GM23338 (cell line): Measurements from ENCODE around the gene PPP1R2. TPM values are rescaled to one million over a fixed set of nuclear protein-coding genes. Genes with fewer than 3 reads are reported as not detected.

Source experiments
- ATAC-seq: fragments of 200-7000 bp; cut with Tn5 transposase; 3 replicates; pipeline ENCODE4 v1.9.1; 2020
- DNase-seq: peaks from one replicate; pipeline ENCODE4 v3.0.0-alpha.2; 2015; ENCODE audit warnings: low spot score
- H2AFZ ChIP-seq: fragments of 200-600 bp; sonication (generic); 2 replicates; pipeline ENCODE4 v1.8.0; 2016; ENCODE audit warnings: antibody characterized with exemption, mild to moderate bottlenecking, moderate library complexity
- H3F3A ChIP-seq: fragments of 200-600 bp; sonication (generic); replicated peaks from 2 replicates; pipeline ENCODE4 v1.8.0; 2017; ENCODE audit warnings: antibody characterized with exemption, mixed run types, low read depth
- H3K27ac ChIP-seq: fragments of 200-600 bp; sonication (generic); 2 replicates; pipeline ENCODE4 v1.6.1; 2016; ENCODE audit warnings: low read depth
- H3K27me3 ChIP-seq: fragments of 200-600 bp; sonication (generic); 2 replicates; pipeline ENCODE4 v1.8.0; 2016; ENCODE audit warnings: mild to moderate bottlenecking, mixed run types, moderate library complexity; ENCODE audit not compliant: insufficient read depth
- H3K36me3 ChIP-seq: fragments of 200-600 bp; sonication (generic); 2 replicates; pipeline ENCODE4 v1.8.0; 2016; ENCODE audit warnings: mild to moderate bottlenecking; ENCODE audit not compliant: insufficient read depth
- H3K4me1 ChIP-seq: fragments of 200-600 bp; sonication (generic); 2 replicates; pipeline ENCODE4 v1.8.0; 2016; ENCODE audit warnings: mild to moderate bottlenecking, moderate library complexity; ENCODE audit not compliant: insufficient read depth
- H3K4me2 ChIP-seq: fragments of 200-600 bp; sonication (generic); 2 replicates; pipeline ENCODE4 v1.7.1; 2017; ENCODE audit warnings: mixed run types
- H3K4me3 ChIP-seq: fragments of 200-600 bp; sonication (generic); 2 replicates; pipeline ENCODE4 v1.6.1; 2016; ENCODE audit warnings: mixed run types
- H3K79me2 ChIP-seq: fragments of 200-600 bp; sonication (generic); replicated peaks from 2 replicates; pipeline ENCODE4 v1.8.0; 2017; ENCODE audit warnings: mild to moderate bottlenecking; ENCODE audit not compliant: insufficient read depth
- H3K9me2 ChIP-seq: fragments of 200-600 bp; sonication (generic); 2 replicates; pipeline ENCODE4 v1.8.0; 2017; ENCODE audit not compliant: insufficient read depth
- H4K20me1 ChIP-seq: fragments of 200-600 bp; sonication (generic); replicated peaks from 2 replicates; pipeline ENCODE4 v1.8.0; 2017; ENCODE audit warnings: mild to moderate bottlenecking; ENCODE audit not compliant: insufficient read depth
- H3K27ac Mint-ChIP-seq: 2 replicates; pipeline ENCODE4 v1.8.0; 2020; ENCODE audit warnings: inconsistent platforms, mild to moderate bottlenecking, moderate library complexity, mixed read lengths
- H3K27me3 Mint-ChIP-seq: 3 replicates; pipeline ENCODE4 v1.8.0; 2022; ENCODE audit warnings: low read depth, mild to moderate bottlenecking, moderate library complexity, mixed read lengths, inconsistent platforms; ENCODE audit not compliant: insufficient read depth, poor library complexity
- H3K36me3 Mint-ChIP-seq: 3 replicates; pipeline ENCODE4 v1.8.0; 2021; ENCODE audit warnings: low read depth, mild to moderate bottlenecking, inconsistent platforms, moderate library complexity, mixed read lengths
- H3K4me1 Mint-ChIP-seq: 3 replicates; pipeline ENCODE4 v1.8.0; 2020; ENCODE audit warnings: mild to moderate bottlenecking, inconsistent platforms, mixed read lengths
- H3K4me3 Mint-ChIP-seq: 3 replicates; pipeline ENCODE4 v1.8.0; 2021; ENCODE audit warnings: moderate library complexity, mild to moderate bottlenecking, inconsistent platforms, mixed read lengths
- H3K9me3 Mint-ChIP-seq: 3 replicates; pipeline ENCODE4 v1.8.0; 2020; ENCODE audit warnings: moderate library complexity, mild to moderate bottlenecking, inconsistent platforms, mixed read lengths
- CTCF ChIP-seq, 2 experiments: fragments of 200-600 bp in 1 of 2; sonication (generic) in 1 of 2; conservative IDR thresholded peaks; 2 replicates each; pipeline versions ENCODE4 v1.5.1 to v1.6.1; 2016 to 2017; ENCODE audit warnings: antibody characterized with exemption in 2 of 2, low read depth in 2 of 2, mild to moderate bottlenecking in 2 of 2, moderate library complexity in 1 of 2
- EZH2 ChIP-seq: fragments of 200-600 bp; sonication (generic); IDR thresholded peaks from one replicate; pipeline ENCODE4 v1.8.0; 2017; ENCODE audit warnings: antibody characterized with exemption, mild to moderate bottlenecking, low read depth; ENCODE audit not compliant: unreplicated experiment
- EZH2phosphoT487 ChIP-seq: fragments of 200-600 bp; sonication (generic); IDR thresholded peaks from one replicate; pipeline ENCODE4 v1.8.1; 2018; ENCODE audit warnings: antibody characterized with exemption; ENCODE audit not compliant: unreplicated experiment
- JUNB ChIP-seq: IDR thresholded peaks from one replicate; pipeline ENCODE4 v1.6.1; 2016; ENCODE audit warnings: antibody characterized with exemption; ENCODE audit not compliant: unreplicated experiment
- NANOG ChIP-seq: IDR thresholded peaks from 2 replicates; pipeline ENCODE4 v1.6.1; 2016; ENCODE audit warnings: antibody characterized with exemption, borderline replicate concordance
- POLR2AphosphoS5 ChIP-seq: IDR thresholded peaks from 2 replicates; pipeline ENCODE4 v1.6.1; 2016; ENCODE audit warnings: antibody characterized with exemption, low read depth
- REST ChIP-seq: IDR thresholded peaks from one replicate; pipeline ENCODE4 v1.6.1; 2018; ENCODE audit warnings: antibody characterized with exemption; ENCODE audit not compliant: unreplicated experiment
- STAT1 ChIP-seq: IDR thresholded peaks from one replicate; pipeline ENCODE4 v1.6.1; 2016; ENCODE audit warnings: antibody characterized with exemption; ENCODE audit not compliant: unreplicated experiment
- ZNF114 ChIP-seq: fragments of 250-450 bp; sonication (Bioruptor Pico); IDR thresholded peaks from 2 replicates; pipeline ENCODE4 v1.5.0; 2020; ENCODE audit warnings: mild to moderate bottlenecking, moderate library complexity
- ZNF331 ChIP-seq: fragments of 250-450 bp; sonication (Bioruptor Pico); IDR thresholded peaks from 2 replicates; pipeline ENCODE4 v1.5.0; 2020; ENCODE audit warnings: low read depth, mild to moderate bottlenecking, moderate library complexity
- polyA plus RNA-seq: library from polyadenylated mRNA; unstranded; fragments of >200 nt; fragmentation: Nextera tagmentation; extraction: Ambion mirVana; gene quantifications from 2 replicates; pipeline ENCODE4 v1.2.1, GENCODE V29; 2016
- total RNA-seq: library from RNA; depleted of rRNA; stranded (reverse); fragments of >200 nt; shearing (Covaris generic); gene quantifications from 2 replicates; pipeline ENCODE4 v1.2.3, GENCODE V29; 2014

PPP1R2 gene
- total and polyA plus RNA-seq, 2 experiments from 2014 or later = 45.9 to 46.8 TPM

- Histone ChIP-seq H3K4me3 (no peak overlapping the region), H3K36me3 (no peaks in the 10 kb centered on the region), H3F3A (no peaks in the 10 kb centered on the region), H4K20me1 (no peaks in the 10 kb centered on the region), H3K4me1 (peaks cover 11% of the 10 kb centered on the region; the same call in 1 of the 2 replicates), H3K4me2 (no peak overlapping the region), H3K79me2 (no peaks in the 10 kb centered on the region), H3K27me3 (no peaks in the 10 kb centered on the region), H2AFZ (no peak overlapping the region), H3K9me2 (no peaks in the 10 kb centered on the region), H3K27ac (no peak overlapping the region)
- no peak for DNase-seq
- peaks cover 3% of the 10 kb centered on the region; the same call in 1 of the 3 replicates for H3K9me3 Mint-ChIP-seq
- H3K4me1 Mint-ChIP-seq = peaks cover 13% of the 10 kb centered on the region
- H3K36me3 Mint-ChIP-seq = no peaks in the 10 kb centered on the region
- no peak for TF ChIP-seq EZH2phosphoT487
- TF ChIP-seq POLR2AphosphoS5 = no peak
- TF ChIP-seq ZNF331 = no peak
- TF ChIP-seq STAT1 = no peak
- no peak for TF ChIP-seq ZNF114
- no peak for TF ChIP-seq REST
- no peak for TF ChIP-seq JUNB
- TF ChIP-seq CTCF (conservative IDR thresholded peaks at IDR 0.05; ENCODE audit: low read depth in 2 of 2) = no peak
- H3K4me3 Mint-ChIP-seq = no peak overlapping the region
- ATAC-seq = no peak
- H3K27ac Mint-ChIP-seq = no peak overlapping the region
- peaks cover 2% of the 10 kb centered on the region for H3K27me3 Mint-ChIP-seq
Measured at GRCh38 chr3:195570344-195570743, 27.2 kb upstream of the PPP1R2 start.

GRCh38 chr3:195568630-195569029 is 25.5 kb upstream of the PPP1R2 start:
- H3K36me3 ChIP-seq = no peaks in the 10 kb centered on the region
- no peak overlapping the region for H3K4me2 ChIP-seq
- no peaks in the 10 kb centered on the region for H3K79me2 ChIP-seq
- H3K4me3 Mint-ChIP-seq = no peak overlapping the region
- DNase-seq (no peak), ATAC-seq (no peak)
- no peaks in the 10 kb centered on the region for H4K20me1 ChIP-seq
- peaks cover under 1% of the 10 kb centered on the region; the same call in 1 of the 2 replicates for H3K4me1 ChIP-seq
- no peak overlapping the region for H3K27ac ChIP-seq
- peaks cover 2% of the 10 kb centered on the region for H3K27me3 Mint-ChIP-seq
- peaks cover 5% of the 10 kb centered on the region for H3K4me1 Mint-ChIP-seq
- H3K9me3 Mint-ChIP-seq = 0 out of 3 replicates have a peak, but pooled peaks cover under 1% of the 10 kb centered on the region
- no peaks in the 10 kb centered on the region for H3K27me3 ChIP-seq
- H2AFZ ChIP-seq = no peak overlapping the region
- no peaks in the 10 kb centered on the region for H3K9me2 ChIP-seq
- H3K36me3 Mint-ChIP-seq = no peaks in the 10 kb centered on the region
- H3K27ac Mint-ChIP-seq = no peak overlapping the region
- H3F3A ChIP-seq = no peaks in the 10 kb centered on the region
- no peak overlapping the region for H3K4me3 ChIP-seq
- no peak for TF ChIP-seq EZH2phosphoT487
- TF ChIP-seq CTCF (conservative IDR thresholded peaks at IDR 0.05; ENCODE audit: low read depth in 2 of 2) = no peak
- no peak for TF ChIP-seq ZNF114
- TF ChIP-seq EZH2 = no peak
- TF ChIP-seq POLR2AphosphoS5 = no peak
- no peak for TF ChIP-seq STAT1
- no peak for TF ChIP-seq NANOG
- TF ChIP-seq JUNB = no peak
